Measurements from ENCODE around the gene CAMTA1.

DNA sequence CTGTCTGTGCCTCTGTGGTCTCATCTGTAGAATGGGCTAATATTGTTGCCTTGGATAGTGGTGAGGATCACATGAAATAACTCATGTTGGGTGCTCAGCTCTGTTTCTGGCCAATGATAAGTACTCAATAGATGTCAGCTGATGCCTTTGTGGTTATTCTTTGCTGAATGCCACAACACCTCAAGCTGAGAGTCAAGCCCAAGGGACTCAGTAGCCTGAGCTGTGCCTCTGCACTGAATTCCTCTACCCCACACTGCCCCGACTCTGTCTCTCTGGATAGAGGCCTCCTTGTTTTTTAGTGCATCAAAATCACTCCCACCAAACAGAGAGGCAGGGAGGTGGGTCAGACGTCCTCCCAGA, 789.8 kb downstream of the CAMTA1 start:
- TF ChIP-seq EZH2 (IDR thresholded peaks at IDR 0.05; ENCODE audit: insufficient read depth, low read length) = no peak
- TF ChIP-seq, protein P1, sequence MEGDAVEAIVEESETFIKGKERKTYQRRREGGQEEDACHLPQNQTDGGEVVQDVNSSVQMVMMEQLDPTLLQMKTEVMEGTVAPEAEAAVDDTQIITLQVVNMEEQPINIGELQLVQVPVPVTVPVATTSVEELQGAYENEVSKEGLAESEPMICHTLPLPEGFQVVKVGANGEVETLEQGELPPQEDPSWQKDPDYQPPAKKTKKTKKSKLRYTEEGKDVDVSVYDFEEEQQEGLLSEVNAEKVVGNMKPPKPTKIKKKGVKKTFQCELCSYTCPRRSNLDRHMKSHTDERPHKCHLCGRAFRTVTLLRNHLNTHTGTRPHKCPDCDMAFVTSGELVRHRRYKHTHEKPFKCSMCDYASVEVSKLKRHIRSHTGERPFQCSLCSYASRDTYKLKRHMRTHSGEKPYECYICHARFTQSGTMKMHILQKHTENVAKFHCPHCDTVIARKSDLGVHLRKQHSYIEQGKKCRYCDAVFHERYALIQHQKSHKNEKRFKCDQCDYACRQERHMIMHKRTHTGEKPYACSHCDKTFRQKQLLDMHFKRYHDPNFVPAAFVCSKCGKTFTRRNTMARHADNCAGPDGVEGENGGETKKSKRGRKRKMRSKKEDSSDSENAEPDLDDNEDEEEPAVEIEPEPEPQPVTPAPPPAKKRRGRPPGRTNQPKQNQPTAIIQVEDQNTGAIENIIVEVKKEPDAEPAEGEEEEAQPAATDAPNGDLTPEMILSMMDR (IDR thresholded peaks at IDR 0.05; ENCODE audit: insufficient read depth, low read depth, low read length) = no peak

Measured in astrocyte (in vitro differentiated cells and primary cell).